Calu3 (cell line): ENCODE measurements around the gene UVRAG. TPM values are rescaled to one million over a fixed set of nuclear protein-coding genes. Genes with fewer than 3 reads are reported as not detected.
A peak's percentile ranks its signal among the peaks of the same experiment; 100 is the strongest.

Experiments used
- BruUV-seq: library from RNA; stranded (reverse); fragments of 400-500 nt; replicated peaks from 2 replicates; lab custom pipeline; 2021; lab: Mats Ljungman, UMichigan
- CTCF ChIA-PET: fragments of 300-600 bp; sonication (Branson Sonifier 250); formaldehyde crosslinking; loops from one replicate; lab custom pipeline; 2022; ENCODE audit warnings: antibody characterized with exemption; lab: Charles Lee
- DNase-seq: peaks from one replicate; pipeline ENCODE4 v3.0.0; 2022
- H3K27ac Mint-ChIP-seq: one replicate; pipeline ENCODE4 v1.8.0; 2022; ENCODE audit warnings: mixed read lengths; ENCODE audit not compliant: unreplicated experiment
- H3K27me3 Mint-ChIP-seq: one replicate; pipeline ENCODE4 v1.8.0; 2022; ENCODE audit warnings: mixed read lengths; ENCODE audit not compliant: unreplicated experiment
- H3K36me3 Mint-ChIP-seq: one replicate; pipeline ENCODE4 v1.8.0; 2022; ENCODE audit warnings: mild to moderate bottlenecking, moderate library complexity, mixed read lengths; ENCODE audit not compliant: insufficient read depth, unreplicated experiment
- H3K4me1 Mint-ChIP-seq: one replicate; pipeline ENCODE4 v1.8.0; 2022; ENCODE audit warnings: mild to moderate bottlenecking, low read depth, mixed read lengths; ENCODE audit not compliant: unreplicated experiment
- H3K4me3 Mint-ChIP-seq: one replicate; pipeline ENCODE4 v1.8.0; 2022; ENCODE audit warnings: mild to moderate bottlenecking, low read depth, moderate library complexity, mixed read lengths; ENCODE audit not compliant: unreplicated experiment
- H3K9me3 Mint-ChIP-seq: one replicate; pipeline ENCODE4 v1.8.0; 2022; ENCODE audit warnings: low read depth, mixed read lengths; ENCODE audit not compliant: unreplicated experiment
- CTCF ChIP-seq: fragments of 200-600 bp; IDR thresholded peaks from one replicate; pipeline ENCODE4 v1.8.0; 2022; ENCODE audit warnings: antibody characterized with exemption; ENCODE audit not compliant: unreplicated experiment
- intact Hi-C: fragments of 100-400 bp; cut with micrococcal nuclease; formaldehyde crosslinking; loops from one replicate; pipeline ENCODE4 v1.10.0; 2022; ENCODE audit not compliant: unreplicated experiment
- total RNA-seq: library from RNA; stranded (reverse); gene quantifications from 2 replicates; pipeline ENCODE4 v1.2.3, GENCODE V29; 2022

UVRAG gene
- total RNA-seq, 1 experiment from 2014 or later: 18.5 TPM

DNA sequence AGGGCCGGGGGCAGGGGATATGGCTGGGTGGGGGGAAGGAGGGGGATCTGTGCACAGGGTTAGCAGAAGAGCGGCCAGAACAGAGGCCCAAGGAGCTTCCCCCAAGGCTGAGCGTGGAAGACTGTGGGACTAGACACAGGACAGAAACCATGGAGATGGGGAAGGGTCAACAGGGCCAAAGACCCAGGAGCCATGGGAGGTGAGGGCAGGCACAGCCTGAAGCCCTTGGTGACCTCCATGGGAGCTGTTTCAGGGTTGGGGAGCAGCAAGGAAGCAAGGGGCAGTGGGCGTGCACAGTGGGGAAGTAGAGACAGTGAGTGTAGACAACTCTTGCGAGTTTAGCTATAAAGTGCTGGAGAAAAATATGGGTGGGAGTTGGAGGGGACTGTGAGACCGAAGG is 334.7 kb downstream of the UVRAG start:
- no TSS peak for BruUV-seq
- H3K27me3 Mint-ChIP-seq: peaks cover 12% of the 10 kb centered on the region
- H3K36me3 Mint-ChIP-seq: peaks cover 5% of the 10 kb centered on the region
- H3K27ac Mint-ChIP-seq: no peak overlapping the region
- H3K4me3 Mint-ChIP-seq: no peak overlapping the region
- H3K9me3 Mint-ChIP-seq: no peaks in the 10 kb centered on the region
- TF ChIP-seq CTCF: no peak
- intact Hi-C loops: no loop called here
- DNase-seq: no peak
- peaks cover 35% of the 10 kb centered on the region for H3K4me1 Mint-ChIP-seq
- CTCF ChIA-PET: interaction anchor here (1.5 kb wide), 1 partner anchor 253 kb away, joined by 3 read pairs; no protein-coding TSS in a partner anchor

DNA sequence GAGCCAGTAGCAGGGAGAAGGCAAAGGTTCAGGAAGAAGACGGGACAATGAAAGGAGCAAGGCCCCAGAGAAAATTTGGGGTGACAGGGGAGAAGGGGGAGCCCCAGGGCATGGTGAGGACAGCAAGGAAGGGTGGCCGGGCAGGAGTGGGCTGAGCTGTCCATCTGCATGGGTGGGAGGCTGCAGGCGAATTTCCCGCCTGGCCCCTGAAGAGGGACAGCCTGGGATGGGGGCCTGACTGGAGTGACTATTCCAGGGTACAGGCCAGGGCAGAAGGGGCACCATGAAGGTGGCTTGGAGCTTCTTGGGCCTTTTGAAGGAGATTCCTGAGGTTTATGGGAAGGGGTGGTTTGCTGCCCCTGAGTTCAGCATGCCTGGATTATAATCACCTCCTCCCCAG is 335.1 kb downstream of the UVRAG start:
- intact Hi-C loops: no loop called here
- no peaks in the 10 kb centered on the region for H3K9me3 Mint-ChIP-seq
- no peak overlapping the region for H3K4me3 Mint-ChIP-seq
- H3K4me1 Mint-ChIP-seq: peaks cover 35% of the 10 kb centered on the region
- TF ChIP-seq CTCF: no peak
- no peak for DNase-seq
- CTCF ChIA-PET: interaction anchor here (1.5 kb wide), 1 partner anchor 253 kb away, joined by 3 read pairs; no protein-coding TSS in a partner anchor
- H3K27me3 Mint-ChIP-seq: peaks cover 12% of the 10 kb centered on the region
- no TSS peak for BruUV-seq
- H3K36me3 Mint-ChIP-seq: peaks cover 5% of the 10 kb centered on the region
- H3K27ac Mint-ChIP-seq: no peak overlapping the region

- BruUV-seq: no TSS peak
These were observed 336.6 kb downstream of the UVRAG start for GRCh38 chr11:76151556-76152085.

GRCh38 chr11:76152086-76152681 is 337.2 kb downstream of the UVRAG start:
- CTCF ChIA-PET: interaction anchor here (0.6 to 2.1 kb wide), 11 partner anchors 15 to 1034 kb away, joined by 3 to 22 read pairs (median 3); no protein-coding TSS in a partner anchor
- peak overlapping the region; percentile 63 for H3K4me3 Mint-ChIP-seq
- peaks cover 29% of the 10 kb centered on the region for H3K27me3 Mint-ChIP-seq
- peaks cover 35% of the 10 kb centered on the region for H3K4me1 Mint-ChIP-seq
- DNase-seq: peak; percentile 91
- peak overlapping the region; percentile 45 for H3K27ac Mint-ChIP-seq
- no peaks in the 10 kb centered on the region for H3K9me3 Mint-ChIP-seq
- H3K36me3 Mint-ChIP-seq: peaks cover 5% of the 10 kb centered on the region
- TF ChIP-seq CTCF: peak; percentile 95
- BruUV-seq: no TSS peak
- intact Hi-C loops: loop anchor here (2.0 kb wide), 1 partner anchor 255 kb away; no protein-coding TSS in a partner anchor

More at GRCh38 chr11:76151556-76152085, 336.6 kb downstream of the UVRAG start:
- Mint-ChIP-seq H3K4me3 (peak overlapping the region; percentile 63), H3K36me3 (peaks cover 5% of the 10 kb centered on the region), H3K9me3 (no peaks in the 10 kb centered on the region), H3K4me1 (peaks cover 35% of the 10 kb centered on the region), H3K27ac (no peak overlapping the region), H3K27me3 (peaks cover 24% of the 10 kb centered on the region)
- no peak for DNase-seq
- CTCF ChIA-PET: interaction anchor here (0.8 to 2.1 kb wide), 7 partner anchors 15 to 607 kb away, joined by 3 to 22 read pairs (median 3); no protein-coding TSS in a partner anchor
- intact Hi-C loops: loop anchor here (2.0 kb wide), 1 partner anchor 255 kb away; no protein-coding TSS in a partner anchor
- no peak for TF ChIP-seq CTCF
